ENCODE measurements around the gene RBM33. TPM values are rescaled to one million over a fixed set of nuclear protein-coding genes. Genes with fewer than 3 reads are reported as not detected.

RBM33 gene
- total RNA-seq, 1 experiment from 2014 or later: 61.1 TPM

DNA sequence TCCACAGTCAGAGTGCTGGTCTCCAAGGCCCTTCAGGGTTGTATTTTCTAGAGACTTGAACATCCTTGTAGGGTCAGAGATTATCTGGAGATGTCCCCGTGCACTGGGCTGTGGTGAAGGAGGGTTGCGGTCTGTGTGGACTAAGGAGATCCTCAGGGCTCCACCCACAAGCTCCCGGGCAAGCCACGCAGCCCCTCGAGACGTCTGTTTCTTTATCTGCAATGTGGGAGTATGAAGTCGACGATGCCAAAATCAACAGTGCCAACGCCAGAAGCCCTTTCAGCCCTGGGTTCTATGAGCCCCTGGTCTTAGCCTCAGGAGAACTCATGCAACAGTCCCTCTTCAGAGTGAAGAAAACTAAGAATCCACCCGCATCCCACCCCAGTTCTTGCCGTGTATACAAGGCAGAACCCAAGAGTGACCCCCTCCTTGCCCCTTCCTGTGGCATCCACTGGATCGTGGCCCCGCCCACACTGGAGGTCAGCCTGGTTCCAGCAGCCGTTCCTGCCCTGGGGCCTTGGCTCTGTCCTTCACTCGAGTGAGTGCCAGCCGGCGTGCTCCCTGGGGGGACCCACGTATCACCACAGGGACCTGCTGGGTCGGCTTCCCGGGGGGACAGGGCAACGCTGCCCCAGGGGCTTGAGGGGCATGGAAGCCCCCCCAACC lies 173.8 kb downstream of the RBM33 start:
- intact Hi-C loops (cut with micrococcal nuclease; ENCODE audit: unreplicated experiment) (loop anchor here (10.0 kb wide), 1 partner anchor 317 kb away; no protein-coding TSS in a partner anchor), in situ Hi-C loops (cut with HindIII; ENCODE audit: low pct_unique_long_range_greater_than_20kb, low sequenced_read_pairs) (no loop called here)
- TF ChIP-seq TCF7L2 (IDR thresholded peaks at IDR 0.05; ENCODE audit: low read depth, low read length): no peak
- TF ChIP-seq POLR2AphosphoS5 (IDR thresholded peaks at IDR 0.05; ENCODE audit: low read depth, low read length): no peak
- TF ChIP-seq SIN3A (IDR thresholded peaks at IDR 0.05; ENCODE audit: borderline replicate concordance, insufficient read depth, low read depth, low read length): no peak
- TF ChIP-seq, protein P1, sequence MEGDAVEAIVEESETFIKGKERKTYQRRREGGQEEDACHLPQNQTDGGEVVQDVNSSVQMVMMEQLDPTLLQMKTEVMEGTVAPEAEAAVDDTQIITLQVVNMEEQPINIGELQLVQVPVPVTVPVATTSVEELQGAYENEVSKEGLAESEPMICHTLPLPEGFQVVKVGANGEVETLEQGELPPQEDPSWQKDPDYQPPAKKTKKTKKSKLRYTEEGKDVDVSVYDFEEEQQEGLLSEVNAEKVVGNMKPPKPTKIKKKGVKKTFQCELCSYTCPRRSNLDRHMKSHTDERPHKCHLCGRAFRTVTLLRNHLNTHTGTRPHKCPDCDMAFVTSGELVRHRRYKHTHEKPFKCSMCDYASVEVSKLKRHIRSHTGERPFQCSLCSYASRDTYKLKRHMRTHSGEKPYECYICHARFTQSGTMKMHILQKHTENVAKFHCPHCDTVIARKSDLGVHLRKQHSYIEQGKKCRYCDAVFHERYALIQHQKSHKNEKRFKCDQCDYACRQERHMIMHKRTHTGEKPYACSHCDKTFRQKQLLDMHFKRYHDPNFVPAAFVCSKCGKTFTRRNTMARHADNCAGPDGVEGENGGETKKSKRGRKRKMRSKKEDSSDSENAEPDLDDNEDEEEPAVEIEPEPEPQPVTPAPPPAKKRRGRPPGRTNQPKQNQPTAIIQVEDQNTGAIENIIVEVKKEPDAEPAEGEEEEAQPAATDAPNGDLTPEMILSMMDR (IDR thresholded peaks at IDR 0.05): no peak
- TF ChIP-seq, protein P2, sequence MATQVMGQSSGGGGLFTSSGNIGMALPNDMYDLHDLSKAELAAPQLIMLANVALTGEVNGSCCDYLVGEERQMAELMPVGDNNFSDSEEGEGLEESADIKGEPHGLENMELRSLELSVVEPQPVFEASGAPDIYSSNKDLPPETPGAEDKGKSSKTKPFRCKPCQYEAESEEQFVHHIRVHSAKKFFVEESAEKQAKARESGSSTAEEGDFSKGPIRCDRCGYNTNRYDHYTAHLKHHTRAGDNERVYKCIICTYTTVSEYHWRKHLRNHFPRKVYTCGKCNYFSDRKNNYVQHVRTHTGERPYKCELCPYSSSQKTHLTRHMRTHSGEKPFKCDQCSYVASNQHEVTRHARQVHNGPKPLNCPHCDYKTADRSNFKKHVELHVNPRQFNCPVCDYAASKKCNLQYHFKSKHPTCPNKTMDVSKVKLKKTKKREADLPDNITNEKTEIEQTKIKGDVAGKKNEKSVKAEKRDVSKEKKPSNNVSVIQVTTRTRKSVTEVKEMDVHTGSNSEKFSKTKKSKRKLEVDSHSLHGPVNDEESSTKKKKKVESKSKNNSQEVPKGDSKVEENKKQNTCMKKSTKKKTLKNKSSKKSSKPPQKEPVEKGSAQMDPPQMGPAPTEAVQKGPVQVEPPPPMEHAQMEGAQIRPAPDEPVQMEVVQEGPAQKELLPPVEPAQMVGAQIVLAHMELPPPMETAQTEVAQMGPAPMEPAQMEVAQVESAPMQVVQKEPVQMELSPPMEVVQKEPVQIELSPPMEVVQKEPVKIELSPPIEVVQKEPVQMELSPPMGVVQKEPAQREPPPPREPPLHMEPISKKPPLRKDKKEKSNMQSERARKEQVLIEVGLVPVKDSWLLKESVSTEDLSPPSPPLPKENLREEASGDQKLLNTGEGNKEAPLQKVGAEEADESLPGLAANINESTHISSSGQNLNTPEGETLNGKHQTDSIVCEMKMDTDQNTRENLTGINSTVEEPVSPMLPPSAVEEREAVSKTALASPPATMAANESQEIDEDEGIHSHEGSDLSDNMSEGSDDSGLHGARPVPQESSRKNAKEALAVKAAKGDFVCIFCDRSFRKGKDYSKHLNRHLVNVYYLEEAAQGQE (IDR thresholded peaks at IDR 0.05; ENCODE audit: insufficient read depth in 1 of 2, low read depth in 2 of 2, low read length in 1 of 2): no peak
- DNase-seq (ENCODE audit: low read depth, low spot score) (no peak), ATAC-seq (no peak)
- Histone ChIP-seq H3K4me3 (ENCODE audit: low read depth in 2 of 2, low read length in 2 of 2) (no peak overlapping the region), H3K9me3 (ENCODE audit: control insufficient read depth, insufficient read depth, low read depth, low read length) (no peaks in the 10 kb centered on the region), H3K27ac (ENCODE audit: low read length) (peak overlapping the region; percentile 54; the same call in 1 of the 2 replicates), H3K27me3 (ENCODE audit: control insufficient read depth, insufficient read depth, low read length) (no peaks in the 10 kb centered on the region), H3K4me1 (ENCODE audit: control insufficient read depth, insufficient read depth, low read length) (peaks cover 26% of the 10 kb centered on the region), H3K36me3 (ENCODE audit: control insufficient read depth, insufficient read depth, low read length) (no peaks in the 10 kb centered on the region)
- POLR2A ChIA-PET: no interaction called here
- BruUV-seq (replicated peaks): no TSS peak
- CTCF ChIA-PET: no interaction called here

DNA sequence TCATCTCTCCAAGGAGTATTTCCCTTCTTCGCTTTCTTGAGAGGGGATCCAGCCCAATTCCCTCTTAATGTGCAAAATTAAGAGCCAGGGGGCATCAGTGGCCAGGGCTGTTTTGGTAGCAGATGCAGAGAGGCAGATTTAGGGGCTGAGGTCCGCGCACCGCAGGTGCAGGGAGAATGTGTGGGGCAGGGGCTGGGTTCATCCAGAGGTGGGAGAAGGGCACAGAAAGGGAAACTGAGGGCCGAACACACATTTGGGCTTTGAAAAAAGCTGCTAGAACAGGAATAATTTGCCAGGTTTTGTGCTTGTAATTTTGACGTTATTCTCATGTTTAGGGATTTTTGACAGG lies 174.3 kb downstream of the RBM33 start:
- CTCF ChIA-PET: no interaction called here

More for the DNA sequence above, 174.3 kb downstream of the RBM33 start:
- TF ChIP-seq, protein P2 (IDR thresholded peaks at IDR 0.05; ENCODE audit: insufficient read depth in 1 of 2, low read depth in 2 of 2, low read length in 1 of 2): no peak
- TF ChIP-seq POLR2AphosphoS5 (IDR thresholded peaks at IDR 0.05; ENCODE audit: low read depth, low read length) (no peak), SIN3A (IDR thresholded peaks at IDR 0.05; ENCODE audit: borderline replicate concordance, insufficient read depth, low read depth, low read length) (no peak), TCF7L2 (IDR thresholded peaks at IDR 0.05; ENCODE audit: low read depth, low read length) (no peak)
- TF ChIP-seq, protein P1 (IDR thresholded peaks at IDR 0.05): no peak
- DNase-seq (ENCODE audit: low read depth, low spot score) (no peak), ATAC-seq (no peak)
- in situ Hi-C loops (cut with HindIII; ENCODE audit: low pct_unique_long_range_greater_than_20kb, low sequenced_read_pairs): no loop called here
- POLR2A ChIA-PET: no interaction called here
- H3K4me3 ChIP-seq (ENCODE audit: low read depth in 2 of 2, low read length in 2 of 2): no peak overlapping the region
- intact Hi-C loops (cut with micrococcal nuclease; ENCODE audit: unreplicated experiment): loop anchor here (10.0 kb wide), 1 partner anchor 316 kb away; no protein-coding TSS in a partner anchor
- H3K36me3 ChIP-seq (ENCODE audit: control insufficient read depth, insufficient read depth, low read length): no peaks in the 10 kb centered on the region
- H3K27me3 ChIP-seq (ENCODE audit: control insufficient read depth, insufficient read depth, low read length): no peaks in the 10 kb centered on the region
- no peaks in the 10 kb centered on the region for H3K9me3 ChIP-seq (ENCODE audit: control insufficient read depth, insufficient read depth, low read depth, low read length)
- H3K27ac ChIP-seq (ENCODE audit: low read length): peak overlapping the region; percentile 54; the same call in 1 of the 2 replicates
- BruUV-seq (replicated peaks): no TSS peak
- peaks cover 23% of the 10 kb centered on the region for H3K4me1 ChIP-seq (ENCODE audit: control insufficient read depth, insufficient read depth, low read length)
